ENCODE data around the gene PPT1.

PPT1 gene

DNA sequence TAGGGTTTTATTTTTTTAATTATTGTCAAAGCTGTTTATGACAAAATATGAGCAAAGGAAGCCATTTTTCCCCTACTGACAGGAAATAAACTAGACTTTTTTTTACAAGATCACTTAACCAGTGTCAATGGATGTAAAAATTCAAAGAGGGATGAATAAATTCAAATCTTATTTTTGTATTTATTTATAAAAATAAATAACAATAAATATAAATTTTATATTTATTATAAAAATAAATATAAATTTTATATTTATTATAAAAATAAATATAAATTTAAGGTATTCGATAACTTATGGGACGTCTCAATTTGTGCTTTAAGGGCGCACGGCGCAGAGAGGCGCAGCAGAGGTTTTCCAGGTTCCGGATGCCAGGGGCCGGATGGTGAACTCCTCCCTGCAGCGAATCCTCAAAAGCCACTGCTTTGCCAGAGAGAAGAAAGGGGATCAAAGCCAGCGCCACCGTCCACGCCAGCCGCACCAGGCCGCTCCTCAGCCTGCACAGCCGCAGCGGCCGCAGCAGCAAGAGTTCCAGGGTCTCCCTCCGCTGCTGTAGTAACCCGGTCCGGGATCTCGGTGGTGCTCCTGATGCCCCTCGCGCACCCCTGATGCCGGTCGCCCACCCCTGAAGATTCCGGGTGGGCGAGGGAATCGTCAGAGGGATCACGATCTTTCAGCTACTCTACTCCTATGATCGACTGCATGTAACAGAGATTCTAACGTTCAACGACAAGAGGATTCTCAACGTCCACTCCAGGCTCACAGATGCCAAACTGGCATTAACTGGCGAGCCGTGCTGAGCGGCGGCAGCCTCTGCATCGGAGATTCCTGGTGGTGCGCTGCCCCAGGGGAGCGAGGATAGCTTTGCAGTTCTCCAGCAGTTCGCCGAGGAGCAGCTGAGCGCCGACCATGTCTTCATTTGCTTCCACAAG is 35.6 kb upstream of the PPT1 start:
- TF ChIP-seq, protein P1, sequence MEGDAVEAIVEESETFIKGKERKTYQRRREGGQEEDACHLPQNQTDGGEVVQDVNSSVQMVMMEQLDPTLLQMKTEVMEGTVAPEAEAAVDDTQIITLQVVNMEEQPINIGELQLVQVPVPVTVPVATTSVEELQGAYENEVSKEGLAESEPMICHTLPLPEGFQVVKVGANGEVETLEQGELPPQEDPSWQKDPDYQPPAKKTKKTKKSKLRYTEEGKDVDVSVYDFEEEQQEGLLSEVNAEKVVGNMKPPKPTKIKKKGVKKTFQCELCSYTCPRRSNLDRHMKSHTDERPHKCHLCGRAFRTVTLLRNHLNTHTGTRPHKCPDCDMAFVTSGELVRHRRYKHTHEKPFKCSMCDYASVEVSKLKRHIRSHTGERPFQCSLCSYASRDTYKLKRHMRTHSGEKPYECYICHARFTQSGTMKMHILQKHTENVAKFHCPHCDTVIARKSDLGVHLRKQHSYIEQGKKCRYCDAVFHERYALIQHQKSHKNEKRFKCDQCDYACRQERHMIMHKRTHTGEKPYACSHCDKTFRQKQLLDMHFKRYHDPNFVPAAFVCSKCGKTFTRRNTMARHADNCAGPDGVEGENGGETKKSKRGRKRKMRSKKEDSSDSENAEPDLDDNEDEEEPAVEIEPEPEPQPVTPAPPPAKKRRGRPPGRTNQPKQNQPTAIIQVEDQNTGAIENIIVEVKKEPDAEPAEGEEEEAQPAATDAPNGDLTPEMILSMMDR (IDR thresholded peaks at IDR 0.05): no peak

DNA sequence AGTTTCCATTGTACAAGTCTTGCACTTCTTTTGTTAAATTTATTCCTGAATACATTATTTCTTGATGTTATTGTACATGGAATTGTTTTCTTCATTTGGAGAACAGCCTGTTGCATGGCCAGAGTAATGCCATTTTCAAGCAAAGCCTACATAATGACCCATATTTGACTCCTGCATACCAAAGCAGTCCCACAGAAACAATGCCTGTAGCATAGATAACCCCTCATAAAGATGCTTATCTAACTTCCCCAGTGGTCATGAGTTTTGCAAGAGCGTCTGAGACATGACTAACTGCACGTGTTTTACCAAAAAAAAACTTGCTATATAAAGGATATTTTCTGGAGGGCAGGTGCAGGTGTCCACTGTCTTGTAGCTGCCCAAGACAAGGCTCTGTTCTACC is 33.8 kb upstream of the PPT1 start:
- TF ChIP-seq, protein P1 (IDR thresholded peaks at IDR 0.05): no peak

DNA sequence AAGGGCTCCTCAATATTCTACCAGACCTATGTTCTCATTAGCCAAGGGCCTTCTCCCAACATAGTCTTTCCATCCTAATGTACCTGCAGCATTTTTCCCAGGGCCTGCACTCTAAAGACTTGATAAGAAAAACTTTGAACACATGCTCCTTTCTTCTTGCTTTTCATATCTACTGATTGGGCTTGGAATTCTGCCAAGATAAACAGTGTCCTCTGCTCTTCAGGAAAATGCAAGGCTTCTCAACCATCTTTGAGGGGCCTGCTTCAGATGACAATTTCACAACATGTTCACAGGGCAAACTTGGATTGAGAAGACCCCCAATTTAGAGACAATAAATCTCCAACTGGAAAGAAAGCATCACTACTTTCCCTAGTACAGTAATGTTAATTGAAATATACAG is 25.8 kb upstream of the PPT1 start:
- TF ChIP-seq, protein P1 (IDR thresholded peaks at IDR 0.05): no peak

DNA sequence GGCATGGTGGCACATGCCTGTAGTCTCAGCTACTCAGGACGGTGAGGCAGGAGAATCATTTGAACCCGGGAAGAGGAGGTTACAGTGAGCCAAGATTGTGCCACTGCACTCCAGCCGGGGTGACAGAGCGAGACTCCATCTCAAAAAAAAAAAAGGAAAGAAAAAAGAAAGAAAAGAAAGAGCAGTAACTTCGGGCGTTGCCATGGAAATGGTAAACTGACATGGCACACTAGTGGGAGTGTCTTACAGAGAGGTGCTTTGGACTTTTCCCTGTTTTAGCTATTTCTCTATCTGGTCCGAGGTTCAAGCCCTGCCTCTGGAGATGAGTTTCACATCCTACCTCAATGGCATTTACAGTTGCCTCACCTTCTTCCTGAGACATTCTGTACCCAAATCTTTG is 23.1 kb upstream of the PPT1 start:
- TF ChIP-seq, protein P1 (IDR thresholded peaks at IDR 0.05): no peak

DNA sequence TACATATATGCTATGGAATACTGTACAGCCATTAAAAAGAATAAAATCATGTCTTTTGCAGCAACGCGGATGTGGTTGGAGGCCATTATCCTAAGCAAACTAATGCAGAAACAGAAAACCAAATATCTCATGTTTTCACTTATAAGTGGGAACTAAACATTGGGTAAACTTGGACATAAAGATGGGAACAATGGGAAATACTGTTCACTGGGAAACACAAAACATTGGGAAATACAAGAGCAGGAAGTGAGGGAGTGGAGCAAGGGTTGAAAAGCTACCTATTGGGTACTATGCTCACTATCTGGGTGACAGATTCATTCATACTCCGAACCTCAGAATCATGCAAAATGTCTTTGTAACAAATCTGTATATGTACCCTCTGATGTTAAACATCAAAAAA is 17.3 kb upstream of the PPT1 start:
- TF ChIP-seq, protein P1 (IDR thresholded peaks at IDR 0.05): no peak

DNA sequence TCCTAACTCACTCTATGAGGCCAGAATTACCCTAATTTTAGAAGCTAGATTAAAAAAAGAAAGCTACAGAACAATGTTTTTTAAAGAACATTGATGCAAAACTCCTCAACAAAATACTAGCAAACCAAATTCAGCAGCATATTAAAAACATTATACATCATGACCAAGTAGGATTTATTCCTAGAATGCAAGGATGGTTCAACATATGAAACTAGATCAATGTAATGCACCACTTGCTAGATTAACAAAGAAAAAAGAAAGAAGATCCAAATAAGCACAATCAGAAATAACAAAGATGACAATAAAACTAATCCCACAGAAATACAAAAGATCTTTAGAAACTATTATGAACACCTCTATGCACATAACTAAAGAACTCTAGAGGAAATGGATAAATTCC is 13.3 kb upstream of the PPT1 start:
- TF ChIP-seq, protein P1 (IDR thresholded peaks at IDR 0.05): no peak

DNA sequence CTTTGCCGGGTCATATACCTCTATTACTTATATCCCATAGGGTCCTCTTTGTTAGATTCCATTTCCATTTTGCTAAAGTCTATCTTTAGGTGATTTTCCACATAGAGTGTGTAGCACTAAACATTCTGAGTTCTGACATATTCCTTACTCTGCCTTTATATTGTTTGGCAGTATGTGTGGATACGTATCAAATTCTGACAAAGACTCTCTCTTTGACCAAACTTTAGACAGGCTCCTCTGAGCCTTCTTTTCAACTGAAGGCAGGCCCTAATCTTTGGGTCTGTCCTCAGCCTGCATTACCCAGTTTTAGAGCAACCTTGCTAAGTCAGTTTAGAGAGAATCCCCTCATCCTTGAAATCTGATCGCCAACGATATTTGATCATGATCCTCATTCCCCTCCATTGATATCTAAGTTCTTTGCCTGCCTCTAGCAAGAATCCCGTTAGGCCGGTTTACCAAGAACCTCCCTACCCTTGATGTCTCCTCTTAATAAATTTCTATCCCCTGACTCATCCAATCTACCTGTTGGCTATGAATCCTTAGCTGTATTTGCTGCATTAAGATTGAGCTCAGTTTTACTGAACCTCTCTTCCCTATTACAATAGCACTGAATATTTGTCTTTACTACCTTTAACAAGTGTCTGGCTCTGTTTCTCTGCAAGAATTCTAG is 10.4 kb upstream of the PPT1 start:
- TF ChIP-seq, protein P1 (IDR thresholded peaks at IDR 0.05): no peak
